Transverse colon (tissue), 4 donors: ENCODE data around the gene TNFRSF6B. TPM values are rescaled to one million over a fixed set of nuclear protein-coding genes. Genes with fewer than 3 reads are reported as not detected.

Source experiments
- DNase-seq: peaks from one replicate; pipeline ENCODE4 v3.0.0-alpha.2; 2019
- H3K27ac ChIP-seq, 4 donors: fragments of 200-600 bp; sonication (generic); 2 replicates each; pipeline ENCODE4 v1.5.1; 2016 to 2018; ENCODE audit warnings: inconsistent platforms in 4 of 4
- H3K27me3 ChIP-seq: fragments of 200-600 bp; sonication (generic); 2 replicates; pipeline ENCODE4 v1.5.1; 2017; ENCODE audit warnings: inconsistent platforms
- H3K36me3 ChIP-seq, 4 donors: fragments of 200-600 bp; sonication (generic); 2 replicates each; pipeline ENCODE4 v1.5.1; 2017 to 2019; ENCODE audit warnings: inconsistent platforms in 4 of 4
- H3K4me1 ChIP-seq, 4 donors: fragments of 200-600 bp; sonication (generic); 2 replicates each; pipeline ENCODE4 v1.5.1; 2017 to 2020; ENCODE audit warnings: inconsistent platforms in 4 of 4
- H3K4me3 ChIP-seq, 4 donors: fragments of 200-600 bp; sonication (generic); 1 replicate in 1 of 4; 2 replicates in 3 of 4; pipeline versions ENCODE4 v1.5.1 to v1.6.1; 2017 to 2019; ENCODE audit warnings: inconsistent platforms in 4 of 4
- H3K9me3 ChIP-seq, 2 donors: fragments of 200-600 bp; sonication (generic); 2 replicates each; pipeline ENCODE4 v1.5.1; 2017 to 2019; ENCODE audit warnings: inconsistent platforms in 2 of 2
- CTCF ChIP-seq, 5 experiments: fragments of 200-600 bp in 3 of 5; fragments of 450-650 bp in 2 of 5; sonication (generic) in 3 of 5; IDR thresholded peaks; 1 replicate in 2 of 5; 2 replicates in 3 of 5; pipeline ENCODE4 v1.5.1; 2016 to 2017; ENCODE audit warnings: antibody characterized with exemption in 5 of 5, inconsistent platforms in 3 of 5, mild to moderate bottlenecking in 2 of 5, moderate library complexity in 1 of 5
- EP300 ChIP-seq: sonication (generic); formaldehyde crosslinking; IDR thresholded peaks from one replicate; pipeline ENCODE4 v1.6.1; 2017; ENCODE audit warnings: antibody characterized with exemption, low read depth
- POLR2A ChIP-seq: fragments of 450-650 bp; IDR thresholded peaks from one replicate; pipeline ENCODE4 v1.6.1; 2016; ENCODE audit warnings: antibody characterized with exemption, mild to moderate bottlenecking, moderate library complexity
- POLR2AphosphoS5 ChIP-seq, 3 donors: sonication (generic); formaldehyde crosslinking; IDR thresholded peaks; one replicate each; pipeline ENCODE4 v1.6.1; 2016; ENCODE audit warnings: antibody characterized with exemption in 3 of 3
- WGBS, 2 donors: methylation state at CpG; one replicate each; pipeline ENCODE4 v1.1.5; 2018; ENCODE audit warnings: low coverage in 1 of 2; 5-methylcytosine and 5-hydroxymethylcytosine counted together
- in situ Hi-C, 4 donors: fragments of 200-750 bp; cut with MboI; loops; one replicate each; pipeline versions ENCODE4 v1.15.0 to v1.15.1; 2017; ENCODE audit warnings: low sequenced_read_pairs in 3 of 4, low pct_ligation_motif_present in 1 of 4, low pct_unique_long_range_greater_than_20kb in 1 of 4
- intact Hi-C: fragments of 100-400 bp; cut with DNase I; formaldehyde crosslinking; loops from one replicate; pipeline ENCODE4 v1.15.1; 2023; ENCODE audit warnings: low total_unique reads
- total RNA-seq, 4 donors: library from RNA; depleted of rRNA; stranded (reverse); fragments of >200 nt; gene quantifications; one replicate each; pipeline ENCODE4 v1.1.0, GENCODE V29; 2016

Gene TNFRSF6B
- total RNA-seq, 4 donors from 2014 or later: 4.2 to 34.4 (median 13.6) TPM

GRCh38 chr20:63741354-63741675, 44.9 kb downstream of the TNFRSF6B start:
- intact Hi-C loops: no loop called here
- in situ Hi-C loops: no loop called here

GRCh38 chr20:63741676-63742380, 45.4 kb downstream of the TNFRSF6B start:
- TF ChIP-seq POLR2A (no peak), CTCF (IDR thresholded peaks at IDR 0.05) (no peak), POLR2AphosphoS5 (IDR thresholded peaks at IDR 0.05) (no peak), EP300 (no peak)
- intact Hi-C loops (no loop called here), in situ Hi-C loops (no loop called here)
- 81% methylated on average over 26 of the region's 30 CpGs; no CpG with 5 or more reads in 1 of the 2 donors for WGBS, 2 donors
- Histone ChIP-seq H3K27me3 (no peaks in the 10 kb centered on the region), H3K9me3 (no peaks in the 10 kb centered on the region), H3K4me1 (peaks cover 33 to 42% (median 38%) of the 10 kb centered on the region in 4 donors), H3K36me3 (no peaks in the 10 kb centered on the region), H3K4me3 (no peak overlapping the region), H3K27ac (peak overlapping the region; percentile 89 to 98 (median 91))
- DNase-seq: no peak

More at GRCh38 chr20:63741354-63741675, 44.9 kb downstream of the TNFRSF6B start:
- Histone ChIP-seq H3K27me3 (no peaks in the 10 kb centered on the region), H3K9me3 (no peaks in the 10 kb centered on the region), H3K36me3 (no peaks in the 10 kb centered on the region), H3K4me3 (peak overlapping the region in 2 of 4 donors; percentile 63 to 72), H3K4me1 (peaks cover 33 to 47% (median 43%) of the 10 kb centered on the region in 4 donors), H3K27ac (peak overlapping the region; percentile 89 to 98 (median 91))
- no peak for DNase-seq
- WGBS, 2 donors: 64% methylated on average over 3 of the region's 6 CpGs; no CpG with 5 or more reads in 1 of the 2 donors
- no peak for TF ChIP-seq POLR2AphosphoS5 (IDR thresholded peaks at IDR 0.05)
- no peak for TF ChIP-seq POLR2A
- TF ChIP-seq EP300: no peak
- no peak for TF ChIP-seq CTCF (IDR thresholded peaks at IDR 0.05)

GRCh38 chr20:63742381-63743024, 46.1 kb downstream of the TNFRSF6B start:
- Histone ChIP-seq H3K27me3 (no peaks in the 10 kb centered on the region), H3K9me3 (no peaks in the 10 kb centered on the region), H3K4me1 (peaks cover 27 to 35% (median 32%) of the 10 kb centered on the region in 4 donors), H3K27ac (no peak overlapping the region), H3K36me3 (no peaks in the 10 kb centered on the region), H3K4me3 (no peak overlapping the region)
- no peak for TF ChIP-seq EP300
- TF ChIP-seq CTCF (IDR thresholded peaks at IDR 0.05): no peak
- TF ChIP-seq POLR2AphosphoS5 (IDR thresholded peaks at IDR 0.05): no peak
- TF ChIP-seq POLR2A: no peak
- intact Hi-C loops (no loop called here), in situ Hi-C loops (no loop called here)
- 85% methylated on average over 24 of the region's 37 CpGs; no CpG with 5 or more reads in 1 of the 2 donors for WGBS, 2 donors
- no peak for DNase-seq

GRCh38 chr20:63743210-63743970, 46.9 kb downstream of the TNFRSF6B start:
- 90 to 92% methylated on average over 5 to 31 of the region's 31 CpGs for WGBS, 2 donors
- TF ChIP-seq EP300 (no peak), POLR2A (no peak), CTCF (IDR thresholded peaks at IDR 0.05) (no peak), POLR2AphosphoS5 (IDR thresholded peaks at IDR 0.05) (no peak)
- H3K27me3 ChIP-seq: no peaks in the 10 kb centered on the region
- no peaks in the 10 kb centered on the region for H3K9me3 ChIP-seq
- intact Hi-C loops (no loop called here), in situ Hi-C loops (no loop called here)
- H3K4me3 ChIP-seq: no peak overlapping the region
- peaks cover 18 to 26% (median 23%) of the 10 kb centered on the region in 4 donors for H3K4me1 ChIP-seq
- no peak for DNase-seq
- H3K27ac ChIP-seq: no peak overlapping the region
- H3K36me3 ChIP-seq: no peaks in the 10 kb centered on the region
